ENCODE results near the gene AGPAT3.

- TF ChIP-seq CTCF (IDR thresholded peaks at IDR 0.05) (no peak), ZFX (IDR thresholded peaks at IDR 0.05; ENCODE audit: borderline replicate concordance) (no peak)
Observed at GRCh38 chr21:43912500-43912899, 47.5 kb downstream of the AGPAT3 start.
